Thoracic aorta (tissue), 2 donors: ENCODE data around the gene TMEM218. TPM values are rescaled to one million over a fixed set of nuclear protein-coding genes. Genes with fewer than 3 reads are reported as not detected.

Experiments
- ATAC-seq: fragments of 150-250 bp; one replicate; pipeline ENCODE4 v1.8.0; 2017; ENCODE audit warnings: low read depth; ENCODE audit not compliant: insufficient number of reproducible peaks, low FRiP score
- DNase-seq: peaks from one replicate; pipeline ENCODE4 v3.0.0-alpha.2; 2020; ENCODE audit warnings: low spot score
- H3K27ac ChIP-seq, 2 donors: fragments of 200-600 bp; sonication (generic); 1 replicate in 1 of 2; 2 replicates in 1 of 2; pipeline ENCODE4 v1.5.1; 2016; ENCODE audit warnings: mild to moderate bottlenecking in 2 of 2, moderate library complexity in 2 of 2
- H3K27me3 ChIP-seq: fragments of 200-600 bp; sonication (generic); replicated peaks from 2 replicates; pipeline ENCODE4 v1.6.0; 2016; ENCODE audit warnings: mild to moderate bottlenecking; ENCODE audit not compliant: insufficient read depth
- H3K36me3 ChIP-seq: fragments of 200-600 bp; sonication (generic); one replicate; pipeline ENCODE4 v1.5.1; 2016
- H3K4me1 ChIP-seq, 2 donors: fragments of 200-600 bp; sonication (generic); 1 replicate in 1 of 2; 2 replicates in 1 of 2; pipeline versions ENCODE4 v1.5.1 to v1.6.0; 2016; ENCODE audit warnings: low read depth in 2 of 2, mild to moderate bottlenecking in 1 of 2; ENCODE audit not compliant: control insufficient read depth in 1 of 2
- H3K4me3 ChIP-seq: fragments of 200-600 bp; sonication (generic); 2 replicates; pipeline ENCODE4 v1.5.1; 2016; ENCODE audit warnings: mild to moderate bottlenecking
- H3K9me3 ChIP-seq: fragments of 200-600 bp; sonication (generic); 2 replicates; pipeline ENCODE4 v1.5.1; 2016
- total RNA-seq, 2 donors: library from RNA; depleted of rRNA; stranded (reverse); fragments of >200 nt; gene quantifications; one replicate each; pipeline versions ENCODE4 v1.1.0 to v1.2.3, GENCODE V29; 2016
- TF ChIP-seq, protein P1 (sequence below): fragments of 200-600 bp; sonication (generic); IDR thresholded peaks from one replicate; pipeline ENCODE4 v1.5.1; 2019; ENCODE audit warnings: antibody characterized with exemption

TMEM218 gene
- total RNA-seq, 2 donors from 2014 or later = 15.2 to 17.7 TPM

DNA sequence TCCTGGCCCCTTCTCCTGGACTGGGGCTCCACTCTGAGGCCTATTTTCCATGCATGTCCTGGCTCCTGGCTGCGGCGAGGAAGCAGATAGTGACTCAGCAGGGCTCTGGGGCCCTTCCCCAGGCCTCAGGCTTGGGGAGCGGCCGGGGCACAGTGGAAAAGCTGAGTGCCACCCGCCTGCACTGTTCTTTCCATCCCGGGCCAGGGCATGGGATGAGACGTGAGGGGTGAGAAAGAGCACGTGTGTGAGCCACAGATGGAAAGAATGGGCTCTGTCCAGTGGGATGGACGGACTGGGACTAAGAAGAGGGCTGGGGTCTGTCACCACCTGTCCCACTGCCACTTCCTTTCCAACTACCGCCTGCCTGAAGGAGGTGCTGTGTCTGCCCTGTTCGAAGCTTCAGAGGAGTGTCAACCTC is 35.5 kb downstream of the TMEM218 start:
- ATAC-seq (no peak), DNase-seq (no peak)
- no peak overlapping the region for H3K4me3 ChIP-seq
- H3K4me1 ChIP-seq = no peaks in the 10 kb centered on the region
- H3K36me3 ChIP-seq = no peaks in the 10 kb centered on the region
- TF ChIP-seq, protein P1, sequence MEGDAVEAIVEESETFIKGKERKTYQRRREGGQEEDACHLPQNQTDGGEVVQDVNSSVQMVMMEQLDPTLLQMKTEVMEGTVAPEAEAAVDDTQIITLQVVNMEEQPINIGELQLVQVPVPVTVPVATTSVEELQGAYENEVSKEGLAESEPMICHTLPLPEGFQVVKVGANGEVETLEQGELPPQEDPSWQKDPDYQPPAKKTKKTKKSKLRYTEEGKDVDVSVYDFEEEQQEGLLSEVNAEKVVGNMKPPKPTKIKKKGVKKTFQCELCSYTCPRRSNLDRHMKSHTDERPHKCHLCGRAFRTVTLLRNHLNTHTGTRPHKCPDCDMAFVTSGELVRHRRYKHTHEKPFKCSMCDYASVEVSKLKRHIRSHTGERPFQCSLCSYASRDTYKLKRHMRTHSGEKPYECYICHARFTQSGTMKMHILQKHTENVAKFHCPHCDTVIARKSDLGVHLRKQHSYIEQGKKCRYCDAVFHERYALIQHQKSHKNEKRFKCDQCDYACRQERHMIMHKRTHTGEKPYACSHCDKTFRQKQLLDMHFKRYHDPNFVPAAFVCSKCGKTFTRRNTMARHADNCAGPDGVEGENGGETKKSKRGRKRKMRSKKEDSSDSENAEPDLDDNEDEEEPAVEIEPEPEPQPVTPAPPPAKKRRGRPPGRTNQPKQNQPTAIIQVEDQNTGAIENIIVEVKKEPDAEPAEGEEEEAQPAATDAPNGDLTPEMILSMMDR = no peak
- no peak overlapping the region for H3K27ac ChIP-seq
- no peaks in the 10 kb centered on the region for H3K27me3 ChIP-seq
- no peaks in the 10 kb centered on the region for H3K9me3 ChIP-seq

DNA sequence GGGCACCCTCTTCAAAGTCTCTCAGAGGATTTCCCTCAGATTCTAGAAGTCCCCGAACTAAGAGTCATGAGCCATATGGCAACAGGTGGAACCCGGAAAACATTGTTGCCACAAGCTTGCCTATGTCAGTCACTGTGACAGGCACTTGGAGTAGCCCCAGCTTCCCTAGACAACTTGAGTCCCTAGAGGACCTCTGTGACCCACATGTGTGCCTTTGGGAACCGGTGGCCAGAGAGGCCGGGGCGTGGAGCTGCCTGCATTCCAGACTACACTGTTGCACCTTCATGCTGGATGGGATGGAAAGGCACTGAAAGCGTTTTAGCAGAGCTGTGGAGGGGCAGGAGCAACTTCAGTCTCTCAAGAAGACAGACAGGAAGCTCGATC is 36.2 kb downstream of the TMEM218 start:
- no peaks in the 10 kb centered on the region for H3K27me3 ChIP-seq
- H3K4me1 ChIP-seq = no peaks in the 10 kb centered on the region
- TF ChIP-seq, protein P1 = no peak
- H3K9me3 ChIP-seq = no peaks in the 10 kb centered on the region
- DNase-seq (no peak), ATAC-seq (no peak)
- no peak overlapping the region for H3K4me3 ChIP-seq
- H3K36me3 ChIP-seq = no peaks in the 10 kb centered on the region
- no peak overlapping the region for H3K27ac ChIP-seq

DNA sequence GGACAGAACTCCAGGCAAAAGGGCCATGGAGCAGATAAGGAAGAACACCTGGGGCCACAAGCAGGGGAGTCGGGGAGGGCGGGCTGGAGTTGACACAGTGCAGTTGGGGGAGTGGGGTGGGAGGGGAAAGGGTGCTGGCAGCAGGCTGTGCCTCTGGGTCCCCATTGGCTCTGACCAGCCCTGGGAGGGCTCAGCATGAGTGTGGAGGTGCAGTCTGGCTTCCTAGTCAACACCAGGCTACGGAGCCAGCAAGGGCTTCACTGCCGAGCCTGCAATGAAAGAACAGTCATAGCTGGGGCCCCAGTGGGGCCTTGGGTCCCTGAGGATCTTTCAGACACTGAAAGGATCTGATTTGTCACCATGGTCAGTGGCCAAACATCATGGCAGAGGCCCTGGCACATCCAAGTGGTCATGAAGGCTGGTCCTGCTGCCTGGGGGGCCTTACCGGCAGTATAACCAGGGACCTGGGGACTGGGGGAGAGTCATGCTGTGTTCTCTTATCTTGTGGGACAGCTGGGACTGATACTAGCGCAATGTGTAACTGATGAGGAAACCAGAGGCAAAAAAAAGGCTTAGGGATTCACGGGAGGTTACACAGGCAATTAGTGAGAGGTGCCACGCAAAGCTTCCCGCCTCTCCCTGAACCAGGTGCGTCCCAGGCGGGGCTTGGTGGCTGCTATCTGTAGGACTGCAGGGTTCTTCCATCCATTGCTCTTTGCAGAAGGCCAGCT is 36.8 kb downstream of the TMEM218 start:
- Histone ChIP-seq H3K4me1 (peaks cover 0 to 3% of the 10 kb centered on the region in 2 donors), H3K36me3 (no peaks in the 10 kb centered on the region), H3K27me3 (no peaks in the 10 kb centered on the region), H3K9me3 (no peaks in the 10 kb centered on the region), H3K4me3 (no peak overlapping the region), H3K27ac (no peak overlapping the region)
- no peak for ATAC-seq
- DNase-seq = no peak
- TF ChIP-seq, protein P1 = no peak

DNA sequence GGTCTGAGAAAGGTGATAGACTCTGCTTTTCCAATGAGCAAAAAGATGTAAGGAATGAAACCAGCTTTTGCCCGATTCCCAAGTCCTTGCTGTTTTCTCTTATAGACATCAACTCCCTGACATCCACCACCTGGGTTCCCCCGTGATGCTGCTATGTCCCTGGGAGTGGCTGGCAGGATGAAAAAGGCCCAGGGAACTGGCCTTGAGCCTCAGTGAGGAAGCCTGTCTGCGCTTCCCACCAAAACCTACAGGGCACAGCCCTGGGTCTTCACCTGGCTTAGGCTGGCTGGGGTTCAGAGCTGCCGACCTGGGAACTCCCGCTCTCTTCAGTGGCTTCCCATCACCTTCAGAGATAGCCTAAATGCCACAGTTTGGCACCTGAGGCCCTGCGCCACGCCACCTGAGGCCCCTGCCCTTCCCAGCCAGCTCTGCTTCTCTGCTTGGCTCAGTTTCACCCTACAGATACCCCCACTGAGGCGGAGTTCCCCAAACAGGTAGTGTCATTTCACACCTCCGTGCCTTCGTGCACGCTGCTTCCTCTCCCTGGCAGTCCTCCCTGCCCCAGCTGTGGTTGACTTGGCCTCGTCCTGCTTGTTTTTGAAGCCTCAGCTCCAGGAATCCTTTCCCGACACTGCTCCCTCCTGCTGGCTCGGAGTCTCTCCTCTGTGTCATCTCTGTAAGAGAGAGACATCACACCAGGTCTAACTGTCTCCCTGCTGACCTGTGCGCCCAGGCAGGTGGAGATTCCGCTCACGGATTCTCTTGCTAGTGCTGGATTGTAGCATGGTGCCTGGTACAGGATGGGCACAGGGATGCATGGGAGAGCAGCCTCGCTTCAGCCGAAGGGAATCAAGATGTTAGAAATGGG is 37.6 kb downstream of the TMEM218 start:
- Histone ChIP-seq H3K36me3 (no peaks in the 10 kb centered on the region), H3K9me3 (no peaks in the 10 kb centered on the region), H3K4me3 (no peak overlapping the region), H3K27me3 (no peaks in the 10 kb centered on the region), H3K4me1 (peaks cover 0 to 3% of the 10 kb centered on the region in 2 donors), H3K27ac (no peak overlapping the region)
- DNase-seq (no peak), ATAC-seq (no peak)
- TF ChIP-seq, protein P1 = no peak

DNA sequence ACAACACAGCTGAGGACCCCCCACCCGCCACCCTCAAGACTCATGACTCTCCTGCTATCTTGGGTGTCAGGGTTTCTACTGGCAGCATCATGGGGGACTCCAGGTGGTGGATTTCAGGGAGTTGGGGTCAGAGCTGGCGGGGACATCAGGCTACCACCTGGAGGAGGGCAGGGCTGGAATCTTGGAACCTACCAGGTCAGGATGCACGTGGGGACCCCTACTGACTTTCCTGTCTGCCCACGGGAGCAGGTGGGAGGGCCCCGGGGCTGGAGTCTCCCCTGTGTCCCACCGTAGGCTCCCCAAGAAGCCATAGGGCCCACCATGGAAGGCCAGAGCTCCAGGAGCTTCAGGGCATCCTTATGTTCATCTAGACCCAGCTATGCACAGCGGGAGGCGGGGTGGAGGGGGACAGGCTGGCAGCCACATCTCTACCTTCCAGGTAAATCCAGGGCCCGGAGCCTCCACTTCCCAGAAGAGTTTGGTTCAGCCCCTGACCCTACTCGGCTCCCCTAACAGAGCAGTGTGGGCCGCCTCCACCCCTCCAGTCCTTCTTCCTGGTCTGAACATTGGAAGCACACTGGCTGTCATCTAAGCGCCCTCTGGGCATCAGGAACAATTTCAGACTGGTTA is 38.4 kb downstream of the TMEM218 start:
- H3K36me3 ChIP-seq = no peaks in the 10 kb centered on the region
- H3K27me3 ChIP-seq = no peaks in the 10 kb centered on the region
- TF ChIP-seq, protein P1 = no peak
- ATAC-seq = no peak
- no peak overlapping the region for H3K4me3 ChIP-seq
- H3K4me1 ChIP-seq = peaks cover 0 to 3% of the 10 kb centered on the region in 2 donors
- no peak for DNase-seq
- peak overlapping the region in 1 of 2 donors; percentile 21 for H3K27ac ChIP-seq
- H3K9me3 ChIP-seq = no peaks in the 10 kb centered on the region
